PFSK-1 (cell line): ENCODE data around the gene LMO3.

Experiments
- FOXP2 ChIP-seq: optimal IDR thresholded peaks from 2 replicates; pipeline ENCODE3; 2011; ENCODE audit warnings: borderline replicate concordance, control low read depth, inconsistent platforms; ENCODE audit not compliant: insufficient read depth; ENCODE audit errors: extremely low read length, extremely low read depth
- POLR2AphosphoS5 ChIP-seq: IDR thresholded peaks from 2 replicates; pipeline ENCODE4 v1.6.1; 2012; ENCODE audit warnings: low read depth, mild to moderate bottlenecking, control low read depth, low read length, moderate library complexity
- REST ChIP-seq, 2 experiments: IDR thresholded peaks; 2 replicates each; pipeline versions ENCODE4 v1.6.1 to v1.8.0; 2011 to 2012; ENCODE audit warnings: low read depth in 2 of 2, low read length in 2 of 2, control low read depth in 1 of 2, inconsistent platforms in 1 of 2, mild to moderate bottlenecking in 1 of 2, moderate library complexity in 1 of 2; ENCODE audit not compliant: insufficient read depth in 1 of 2
- SIN3A ChIP-seq: IDR thresholded peaks from 2 replicates; pipeline ENCODE4 v1.6.1; 2012; ENCODE audit warnings: mild to moderate bottlenecking, low read length, moderate library complexity, borderline replicate concordance; ENCODE audit not compliant: insufficient read depth
- TAF1 ChIP-seq: IDR thresholded peaks from 2 replicates; pipeline ENCODE4 v1.6.1; 2012; ENCODE audit warnings: low read length, control low read depth, borderline replicate concordance; ENCODE audit not compliant: insufficient read depth

Gene LMO3

GRCh38 chr12:16606201-16606849, 363 bp upstream of the LMO3 start:
- TF ChIP-seq FOXP2, result no peak
- no peak for TF ChIP-seq SIN3A
- no peak for TF ChIP-seq REST (IDR thresholded peaks at IDR 0.05; ENCODE audit: insufficient read depth in 1 of 2, low read depth in 2 of 2, low read length in 2 of 2)
- TF ChIP-seq POLR2AphosphoS5, result no peak
- no peak for TF ChIP-seq TAF1

- TF ChIP-seq POLR2AphosphoS5 (no peak), FOXP2 (no peak), TAF1 (no peak), SIN3A (no peak), REST (IDR thresholded peaks at IDR 0.05; ENCODE audit: insufficient read depth in 1 of 2, low read depth in 2 of 2, low read length in 2 of 2) (no peak)
Observed at GRCh38 chr12:16605642-16606116, 283 bp downstream of the LMO3 start.

- TF ChIP-seq SIN3A, result no peak
- TF ChIP-seq FOXP2, result no peak
- TF ChIP-seq REST (IDR thresholded peaks at IDR 0.05; ENCODE audit: insufficient read depth in 1 of 2, low read depth in 2 of 2, low read length in 2 of 2), result no peak
- TF ChIP-seq TAF1, result no peak
- no peak for TF ChIP-seq POLR2AphosphoS5
Observed at GRCh38 chr12:16604596-16605252, 1.2 kb downstream of the LMO3 start.

GRCh38 chr12:16603916-16604575, 1.9 kb downstream of the LMO3 start:
- TF ChIP-seq REST (IDR thresholded peaks at IDR 0.05; ENCODE audit: insufficient read depth in 1 of 2, low read depth in 2 of 2, low read length in 2 of 2) (no peak), SIN3A (no peak), POLR2AphosphoS5 (no peak), FOXP2 (no peak), TAF1 (no peak)
